Hematopoietic multipotent progenitor cell treated with erythropoietin and hydrocortisone succinate and interleukin-3 and kit ligand, for 15 days (in vitro differentiated cells): Measurements from ENCODE around the gene SASS6.
A peak's percentile ranks its signal among the peaks of the same experiment; 100 is the strongest.

Experiments
- DNase-seq: peaks from one replicate; pipeline ENCODE4 v3.0.0-alpha.2; 2015; ENCODE audit warnings: low spot score

SASS6 gene, protein sequence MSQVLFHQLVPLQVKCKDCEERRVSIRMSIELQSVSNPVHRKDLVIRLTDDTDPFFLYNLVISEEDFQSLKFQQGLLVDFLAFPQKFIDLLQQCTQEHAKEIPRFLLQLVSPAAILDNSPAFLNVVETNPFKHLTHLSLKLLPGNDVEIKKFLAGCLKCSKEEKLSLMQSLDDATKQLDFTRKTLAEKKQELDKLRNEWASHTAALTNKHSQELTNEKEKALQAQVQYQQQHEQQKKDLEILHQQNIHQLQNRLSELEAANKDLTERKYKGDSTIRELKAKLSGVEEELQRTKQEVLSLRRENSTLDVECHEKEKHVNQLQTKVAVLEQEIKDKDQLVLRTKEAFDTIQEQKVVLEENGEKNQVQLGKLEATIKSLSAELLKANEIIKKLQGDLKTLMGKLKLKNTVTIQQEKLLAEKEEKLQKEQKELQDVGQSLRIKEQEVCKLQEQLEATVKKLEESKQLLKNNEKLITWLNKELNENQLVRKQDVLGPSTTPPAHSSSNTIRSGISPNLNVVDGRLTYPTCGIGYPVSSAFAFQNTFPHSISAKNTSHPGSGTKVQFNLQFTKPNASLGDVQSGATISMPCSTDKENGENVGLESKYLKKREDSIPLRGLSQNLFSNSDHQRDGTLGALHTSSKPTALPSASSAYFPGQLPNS

GRCh38 chr1:100132566-100133477 is at the start of gene SASS6, which contains the start of gene TRMT13:
Gene SASS6 (minus strand): TSS chr1:100132930. CDS start chr1:100132814, 116 bp downstream.
Gene TRMT13 (plus strand): TSS chr1:100133163. CDS start chr1:100133169, 6 bp downstream.
- DNase-seq = peak; percentile 93

DNA sequence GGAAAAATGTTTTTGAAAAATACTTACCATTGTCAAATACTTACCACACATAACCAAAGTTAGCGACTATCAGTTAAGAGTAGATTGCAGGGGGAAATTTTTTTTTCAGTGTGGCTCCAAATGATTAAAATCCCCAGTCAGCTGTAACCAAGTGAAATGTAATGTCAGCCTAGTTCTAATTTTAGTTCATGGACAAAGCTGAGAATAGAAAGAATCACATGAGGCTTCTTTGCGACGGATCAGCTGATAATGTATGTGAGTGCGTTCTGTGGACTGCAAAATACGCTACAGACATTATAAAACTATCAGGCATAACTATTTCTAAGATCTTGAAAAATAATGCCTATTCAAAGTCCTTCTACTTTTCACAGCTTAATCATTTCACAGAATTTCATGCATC is 45.4 kb upstream of the SASS6 start, which contains the start of gene LRRC39:
LRRC39 (minus strand) TSS at position 166 of the 400 bp plus-strand sequence. CDS start 9,740 bp downstream, outside the sequence.
- no peak for DNase-seq

GRCh38 chr1:100177295-100178041 is 44.7 kb upstream of the SASS6 start:
- no peak for DNase-seq

GRCh38 chr1:100168051-100168450 is 35.3 kb upstream of the SASS6 start:
- no peak for DNase-seq

DNA sequence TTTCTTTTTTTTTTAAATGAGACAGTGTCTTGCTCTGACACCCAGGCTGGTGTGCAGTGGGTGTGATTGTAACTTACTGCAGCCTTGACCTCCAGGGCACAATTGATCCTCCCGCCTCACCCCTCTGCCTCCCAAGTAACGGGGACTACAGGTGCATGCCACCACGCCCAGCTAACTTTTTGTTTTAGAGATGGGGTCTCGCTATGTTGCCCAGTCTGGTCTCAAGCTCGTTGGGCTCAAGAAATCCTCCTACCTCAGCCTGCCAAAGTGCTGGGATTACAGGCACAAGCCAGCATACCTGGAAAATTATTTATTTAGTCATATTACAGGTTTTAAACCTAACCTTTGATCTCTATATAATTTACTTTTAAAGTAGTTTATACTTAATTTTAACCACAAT is 32.0 kb upstream of the SASS6 start:
- no peak for DNase-seq

GRCh38 chr1:100164216-100164615 is 31.5 kb upstream of the SASS6 start:
- DNase-seq = no peak

- no peak for DNase-seq
These were observed 30.2 kb upstream of the SASS6 start for GRCh38 chr1:100162881-100163280.

DNA sequence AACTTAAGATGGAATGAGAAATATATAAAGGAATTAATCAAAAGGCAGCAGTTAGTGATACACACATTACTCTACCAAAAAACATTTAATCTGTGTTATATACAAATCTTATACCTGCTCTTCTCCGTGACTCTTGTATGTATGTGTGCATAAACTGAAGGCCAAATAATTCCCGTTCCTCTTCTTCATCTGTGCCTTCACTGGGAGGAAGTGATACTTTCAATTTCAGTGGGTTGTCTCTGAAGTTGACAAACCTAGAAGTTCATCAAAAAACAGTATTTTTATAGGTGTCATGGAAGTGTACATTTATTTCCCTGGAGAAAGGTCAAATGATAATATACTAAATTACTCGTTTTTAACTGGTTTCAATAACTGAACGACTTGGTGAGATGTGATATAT is 19.5 kb upstream of the SASS6 start:
- DNase-seq = no peak

- DNase-seq = no peak
These were observed 18.9 kb upstream of the SASS6 start for GRCh38 chr1:100151679-100152078.

GRCh38 chr1:100147875-100148274 is 15.1 kb upstream of the SASS6 start:
- DNase-seq = no peak

DNA sequence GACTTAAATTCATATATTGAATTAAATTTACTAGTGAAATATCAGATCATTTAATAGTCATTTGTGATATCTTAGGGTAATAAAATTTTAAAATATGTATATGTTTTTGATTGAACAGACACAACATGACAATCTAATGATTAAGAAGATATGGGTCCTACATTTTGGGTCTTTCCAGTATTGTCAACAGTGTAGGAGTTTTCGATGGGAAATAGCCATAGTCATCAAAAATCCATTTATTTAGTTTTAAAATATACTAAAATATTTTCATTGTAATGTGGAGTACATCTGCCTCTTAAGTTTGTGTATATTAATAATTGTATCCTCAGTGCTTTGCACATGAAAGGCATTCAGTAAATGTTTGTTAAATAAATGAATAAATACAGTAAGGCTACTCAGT is 14.2 kb upstream of the SASS6 start:
- no peak for DNase-seq

DNA sequence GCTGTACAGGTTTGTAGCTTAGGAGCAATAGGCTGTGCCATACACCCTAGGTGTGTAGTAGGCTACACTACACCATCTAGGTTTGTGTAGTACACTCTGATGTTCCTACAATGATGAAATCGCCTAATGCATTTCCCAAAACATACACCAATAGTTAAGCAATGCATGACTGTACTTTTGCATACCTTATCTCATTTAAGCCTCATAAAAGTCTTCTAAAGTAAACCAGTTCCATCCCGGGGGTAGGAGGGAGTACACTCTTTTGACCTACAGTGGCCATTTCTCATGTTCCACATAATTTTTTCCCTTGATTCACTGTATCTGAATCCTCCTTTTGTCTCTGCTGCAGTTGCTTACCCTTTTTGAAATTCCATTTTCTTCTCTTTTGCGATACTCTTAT is 12.4 kb upstream of the SASS6 start:
- DNase-seq = no peak

DNA sequence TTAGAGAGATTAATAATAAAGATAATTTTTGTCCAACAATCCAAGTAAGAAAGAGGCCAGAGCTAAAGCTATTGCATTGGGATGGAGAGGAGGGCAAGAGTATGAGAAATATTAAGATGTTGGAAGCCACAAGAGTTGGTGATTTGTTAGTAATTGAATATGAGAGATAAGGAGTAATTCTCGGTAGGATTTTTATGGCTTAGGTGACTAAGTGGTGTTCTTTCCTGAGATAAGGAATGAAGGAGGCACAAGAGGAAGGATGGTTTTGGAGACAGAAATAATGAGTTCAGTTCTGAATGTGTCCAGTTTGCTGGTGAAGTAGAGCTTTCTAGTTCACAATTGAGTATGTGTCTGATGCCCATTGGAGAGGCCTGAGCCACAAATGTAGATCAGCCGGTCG is 9.6 kb upstream of the SASS6 start:
- no peak for DNase-seq

DNA sequence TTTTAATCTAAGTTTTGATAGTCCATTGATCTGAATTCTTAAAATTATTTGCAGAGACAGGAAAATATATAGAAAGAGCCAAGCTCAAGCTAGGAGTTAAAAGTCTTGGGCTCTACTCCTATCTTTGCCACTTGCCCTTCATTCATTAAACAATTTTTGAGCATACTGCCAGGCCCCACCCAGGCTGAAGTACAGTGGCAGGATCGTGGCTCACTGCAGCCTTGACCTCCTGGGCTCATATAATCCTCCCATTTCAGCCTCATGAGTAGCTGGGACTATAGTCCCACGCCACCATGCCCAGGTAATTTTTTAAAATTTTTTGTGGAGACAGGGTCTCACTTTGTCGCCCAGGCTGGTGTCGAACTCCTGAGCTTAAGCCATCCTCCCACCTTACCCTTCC is 8.5 kb upstream of the SASS6 start:
- no peak for DNase-seq

- DNase-seq = no peak
These were observed 4.9 kb upstream of the SASS6 start for GRCh38 chr1:100137602-100138001.

GRCh38 chr1:100134872-100135271 is 2.1 kb upstream of the SASS6 start:
- DNase-seq = no peak

DNA sequence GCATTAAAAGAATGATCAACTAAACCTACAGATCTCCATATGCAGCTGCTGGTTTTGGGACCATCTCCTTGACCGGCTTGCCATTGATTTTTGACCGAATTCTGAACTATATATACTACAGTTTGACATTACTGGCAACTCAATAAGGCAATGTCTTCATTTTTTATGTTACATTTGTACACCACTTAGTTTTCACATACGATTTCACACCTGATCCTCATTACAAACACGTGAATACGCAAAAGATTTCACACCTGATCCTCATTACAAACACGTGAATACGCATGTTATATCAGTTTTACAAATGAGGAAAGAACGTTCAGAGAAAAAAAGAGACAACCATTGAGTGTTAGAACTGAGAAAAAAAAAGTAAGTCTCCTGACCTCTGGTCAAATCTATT is 1.1 kb downstream of the SASS6 start:
- no peak for DNase-seq

DNA sequence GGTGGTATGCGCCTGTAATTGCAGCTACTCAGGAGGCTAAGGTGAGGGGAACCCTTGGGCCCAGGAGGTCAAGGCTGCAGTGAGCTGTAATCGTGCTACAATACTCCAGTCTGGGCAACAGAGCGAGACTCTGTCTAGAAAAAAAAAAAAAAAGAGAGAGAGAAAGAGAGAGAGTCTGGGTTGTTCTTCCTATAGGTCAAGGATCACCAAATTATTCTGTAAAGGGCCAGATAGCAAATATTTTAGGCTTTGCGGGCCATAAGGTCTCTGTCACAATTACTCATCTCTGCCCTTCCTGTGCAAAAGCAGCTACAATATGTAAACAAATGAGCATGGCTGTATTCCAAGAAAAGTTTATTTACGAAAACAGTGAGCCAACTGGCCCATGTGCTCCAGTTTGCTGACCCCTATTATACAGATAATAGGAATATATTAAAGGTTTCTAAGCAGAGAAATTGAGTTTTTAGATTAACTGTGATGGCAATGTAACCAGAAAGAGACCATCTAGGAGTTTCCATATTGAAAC is 2.1 kb downstream of the SASS6 start:
- DNase-seq = peak; percentile 17

GRCh38 chr1:100127226-100127625 is 5.5 kb downstream of the SASS6 start:
- no peak for DNase-seq

- DNase-seq = no peak
These were observed 10.6 kb downstream of the SASS6 start for GRCh38 chr1:100122177-100122576.

GRCh38 chr1:100115524-100115923 is 17.2 kb downstream of the SASS6 start:
- DNase-seq = no peak
